Measurements from ENCODE around the gene ATP6V1G1.

Gene ATP6V1G1

GRCh38 chr9:114629563-114630090, 42.1 kb downstream of the ATP6V1G1 start:
- no peak for TF ChIP-seq CTCF (conservative IDR thresholded peaks at IDR 0.05)
- no peak overlapping the region for H3K27ac ChIP-seq

GRCh38 chr9:114631166-114631565, 43.6 kb downstream of the ATP6V1G1 start:
- TF ChIP-seq CTCF (conservative IDR thresholded peaks at IDR 0.05) = no peak
- H3K27ac ChIP-seq = no peak overlapping the region

- no peak overlapping the region for H3K27ac ChIP-seq
- TF ChIP-seq CTCF (conservative IDR thresholded peaks at IDR 0.05) = no peak
Measured at GRCh38 chr9:114633438-114634089, 46.0 kb downstream of the ATP6V1G1 start.

GRCh38 chr9:114634387-114634786, 46.8 kb downstream of the ATP6V1G1 start:
- no peak overlapping the region for H3K27ac ChIP-seq
- TF ChIP-seq CTCF (conservative IDR thresholded peaks at IDR 0.05) = no peak

GRCh38 chr9:114638404-114638803, 50.8 kb downstream of the ATP6V1G1 start:
- TF ChIP-seq CTCF (conservative IDR thresholded peaks at IDR 0.05) = no peak
- H3K27ac ChIP-seq = no peak overlapping the region

- TF ChIP-seq CTCF (conservative IDR thresholded peaks at IDR 0.05) = no peak
- no peak overlapping the region for H3K27ac ChIP-seq
Measured at GRCh38 chr9:114641967-114642366, 54.4 kb downstream of the ATP6V1G1 start.

- no peak overlapping the region for H3K27ac ChIP-seq
- no peak for TF ChIP-seq CTCF (conservative IDR thresholded peaks at IDR 0.05)
Measured at GRCh38 chr9:114643001-114643400, 55.4 kb downstream of the ATP6V1G1 start.
